ENCODE data around the gene KLF5.

The KLF5 gene

GRCh38 chr13:73107481-73107880 lies 48.7 kb downstream of the KLF5 start:
- no peak overlapping the region for H3K4me3 ChIP-seq (ENCODE audit: low read length)
- TF ChIP-seq, protein P1, sequence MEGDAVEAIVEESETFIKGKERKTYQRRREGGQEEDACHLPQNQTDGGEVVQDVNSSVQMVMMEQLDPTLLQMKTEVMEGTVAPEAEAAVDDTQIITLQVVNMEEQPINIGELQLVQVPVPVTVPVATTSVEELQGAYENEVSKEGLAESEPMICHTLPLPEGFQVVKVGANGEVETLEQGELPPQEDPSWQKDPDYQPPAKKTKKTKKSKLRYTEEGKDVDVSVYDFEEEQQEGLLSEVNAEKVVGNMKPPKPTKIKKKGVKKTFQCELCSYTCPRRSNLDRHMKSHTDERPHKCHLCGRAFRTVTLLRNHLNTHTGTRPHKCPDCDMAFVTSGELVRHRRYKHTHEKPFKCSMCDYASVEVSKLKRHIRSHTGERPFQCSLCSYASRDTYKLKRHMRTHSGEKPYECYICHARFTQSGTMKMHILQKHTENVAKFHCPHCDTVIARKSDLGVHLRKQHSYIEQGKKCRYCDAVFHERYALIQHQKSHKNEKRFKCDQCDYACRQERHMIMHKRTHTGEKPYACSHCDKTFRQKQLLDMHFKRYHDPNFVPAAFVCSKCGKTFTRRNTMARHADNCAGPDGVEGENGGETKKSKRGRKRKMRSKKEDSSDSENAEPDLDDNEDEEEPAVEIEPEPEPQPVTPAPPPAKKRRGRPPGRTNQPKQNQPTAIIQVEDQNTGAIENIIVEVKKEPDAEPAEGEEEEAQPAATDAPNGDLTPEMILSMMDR (conservative IDR thresholded peaks at IDR 0.05; ENCODE audit: low read length): no peak
- no peak for DNase-seq (ENCODE audit: low read depth)

- no peak for DNase-seq (ENCODE audit: low read depth)
- H3K4me3 ChIP-seq (ENCODE audit: low read length): no peak overlapping the region
- TF ChIP-seq, protein P1 (conservative IDR thresholded peaks at IDR 0.05; ENCODE audit: low read length): no peak
Measured at GRCh38 chr13:73107970-73108369, 49.2 kb downstream of the KLF5 start.

- TF ChIP-seq, protein P1 (conservative IDR thresholded peaks at IDR 0.05; ENCODE audit: low read length): no peak
- no peak for DNase-seq (ENCODE audit: low read depth)
- no peak overlapping the region for H3K4me3 ChIP-seq (ENCODE audit: low read length)
Measured at GRCh38 chr13:73109288-73109899, 50.6 kb downstream of the KLF5 start.

DNA sequence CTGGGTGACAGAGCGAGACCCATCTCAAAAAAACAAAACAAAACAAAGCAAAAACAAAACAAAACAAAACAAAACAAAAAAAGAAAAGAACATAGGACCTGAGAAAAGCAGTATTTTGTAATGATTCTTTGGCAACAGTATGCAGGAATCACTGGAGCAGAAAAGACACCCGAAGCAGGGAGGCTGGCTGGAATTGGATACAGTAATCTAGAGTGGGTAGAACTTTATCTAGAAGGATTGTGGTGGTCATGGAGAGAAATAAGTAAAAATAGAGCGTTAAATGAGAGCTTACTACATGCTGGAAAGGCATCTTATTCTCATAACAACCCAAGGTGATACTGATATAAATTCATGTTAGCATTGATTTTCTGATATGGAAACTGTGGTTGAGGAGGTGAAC lies 51.2 kb downstream of the KLF5 start:
- no peak overlapping the region for H3K4me3 ChIP-seq (ENCODE audit: low read length)
- TF ChIP-seq, protein P1 (conservative IDR thresholded peaks at IDR 0.05; ENCODE audit: low read length): no peak
- no peak for DNase-seq (ENCODE audit: low read depth)

GRCh38 chr13:73110814-73111213 lies 52.0 kb downstream of the KLF5 start:
- H3K4me3 ChIP-seq (ENCODE audit: low read length): no peak overlapping the region
- no peak for DNase-seq (ENCODE audit: low read depth)
- TF ChIP-seq, protein P1 (conservative IDR thresholded peaks at IDR 0.05; ENCODE audit: low read length): no peak

GRCh38 chr13:73111331-73111730 lies 52.5 kb downstream of the KLF5 start:
- no peak overlapping the region for H3K4me3 ChIP-seq (ENCODE audit: low read length)
- TF ChIP-seq, protein P1 (conservative IDR thresholded peaks at IDR 0.05; ENCODE audit: low read length): no peak
- no peak for DNase-seq (ENCODE audit: low read depth)

DNA sequence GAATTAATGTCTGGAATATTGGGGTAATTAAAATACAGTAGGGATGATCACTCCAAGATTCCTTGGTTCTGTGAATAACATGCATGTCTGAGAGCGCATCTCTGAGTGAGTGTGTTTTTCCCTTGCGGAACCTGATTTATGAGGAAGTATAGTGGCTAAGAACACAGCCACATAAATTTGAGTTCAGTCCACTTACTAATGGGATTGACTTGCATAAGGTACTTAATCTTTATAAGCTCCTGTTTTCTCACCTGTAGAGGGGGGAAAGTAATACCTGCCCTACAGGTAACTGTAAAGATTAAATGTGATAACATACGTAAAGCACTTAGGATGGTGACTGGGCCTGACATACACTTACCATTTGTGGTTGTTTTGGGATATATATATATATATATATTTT lies 60.8 kb downstream of the KLF5 start:
- DNase-seq (ENCODE audit: low read depth): no peak
- no peak overlapping the region for H3K4me3 ChIP-seq (ENCODE audit: low read length)
- TF ChIP-seq, protein P1 (conservative IDR thresholded peaks at IDR 0.05; ENCODE audit: low read length): no peak

Measured in AG10803 (cell line).